ENCODE data around the gene TMPRSS5.

The TMPRSS5 gene

GRCh38 chr11:113637636-113638035 lies 68.5 kb downstream of the TMPRSS5 start:
- no peaks in the 10 kb centered on the region for H3K4me1 ChIP-seq

More at GRCh38 chr11:113637636-113638035, 68.5 kb downstream of the TMPRSS5 start:
- Histone ChIP-seq H3K4me3 (ENCODE audit: low read depth, low read length) (no peak overlapping the region), H3K4me2 (ENCODE audit: low read length) (no peak overlapping the region), H3K9ac (no peak overlapping the region), H2AFZ (no peak overlapping the region), H3K27me3 (ENCODE audit: control insufficient read depth, insufficient read depth, low read length) (no peaks in the 10 kb centered on the region), H3K79me2 (no peaks in the 10 kb centered on the region), H3K9me3 (ENCODE audit: control insufficient read depth, low read length) (no peaks in the 10 kb centered on the region), H3K36me3 (ENCODE audit: control insufficient read depth, insufficient read depth, low read length) (no peaks in the 10 kb centered on the region), H3K27ac (no peak overlapping the region)
- no peak for TF ChIP-seq CTCF (IDR thresholded peaks at IDR 0.05)
